ENCODE measurements around the gene CTNNA3.

Gene CTNNA3

GRCh38 chr10:67308912-67309311 lies 387.1 kb downstream of the CTNNA3 start:
- DNase-seq = no peak

- no peak for DNase-seq
Observed at GRCh38 chr10:67306588-67307205, 389.3 kb downstream of the CTNNA3 start.

GRCh38 chr10:67302701-67303100 lies 393.3 kb downstream of the CTNNA3 start:
- DNase-seq = no peak

GRCh38 chr10:67299761-67300160 lies 396.2 kb downstream of the CTNNA3 start:
- no peak for DNase-seq

DNA sequence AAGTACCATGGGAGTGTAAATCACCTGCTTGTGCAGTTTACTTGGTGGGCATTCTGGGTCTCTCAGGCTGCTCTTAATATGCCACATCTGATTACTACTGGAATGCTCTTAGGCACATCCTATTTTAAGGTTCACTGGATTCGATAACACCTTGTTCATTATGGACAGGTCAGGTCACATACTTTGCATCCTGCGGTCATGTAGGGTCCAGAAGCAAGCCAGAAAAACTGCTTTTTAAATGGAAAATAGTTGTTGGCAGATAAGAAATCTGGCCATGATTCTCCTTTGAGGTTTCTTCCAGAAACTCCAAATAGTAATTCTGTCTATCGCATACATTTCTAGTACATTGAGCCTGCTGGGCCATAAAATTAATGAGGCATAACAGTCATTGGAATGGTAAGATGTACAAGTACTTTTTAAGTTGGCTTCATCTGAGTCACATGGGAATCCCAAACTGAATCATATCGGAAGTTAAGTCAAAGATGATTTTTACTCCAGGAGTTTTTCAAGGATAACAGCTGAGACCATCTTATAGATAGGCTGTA lies 398.3 kb downstream of the CTNNA3 start:
- no peak for DNase-seq

- no peak for DNase-seq
Observed at GRCh38 chr10:67296926-67297325, 399.1 kb downstream of the CTNNA3 start.

- DNase-seq = no peak
Observed at GRCh38 chr10:67288688-67289410, 407.1 kb downstream of the CTNNA3 start.

GRCh38 chr10:67284589-67284988 lies 411.4 kb downstream of the CTNNA3 start:
- no peak for DNase-seq

GRCh38 chr10:67282871-67283270 lies 413.1 kb downstream of the CTNNA3 start:
- DNase-seq = no peak

- DNase-seq = no peak
Observed at GRCh38 chr10:67280405-67280804, 415.6 kb downstream of the CTNNA3 start.

- DNase-seq = no peak
Observed at GRCh38 chr10:67277402-67277801, 418.6 kb downstream of the CTNNA3 start.

GRCh38 chr10:67269828-67270227 lies 426.2 kb downstream of the CTNNA3 start:
- no peak for DNase-seq

DNA sequence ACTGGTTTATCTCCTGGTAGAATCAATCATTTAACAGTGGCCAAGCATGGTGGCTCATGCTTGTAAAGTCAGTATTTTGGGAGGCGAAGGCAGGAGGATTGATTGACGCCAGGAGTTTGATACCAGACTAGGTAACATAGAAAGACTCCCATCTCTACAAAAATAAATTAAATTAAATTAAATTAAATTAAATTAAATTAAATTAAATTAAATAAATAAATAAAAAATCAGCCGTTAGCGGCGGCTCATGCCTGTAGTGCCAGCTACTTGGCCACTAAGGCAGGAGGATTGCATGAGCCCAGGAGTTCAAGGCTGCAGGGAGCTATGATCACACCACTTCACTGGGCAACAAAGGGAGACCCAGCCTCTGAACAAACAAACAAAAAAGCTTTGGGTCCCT lies 427.8 kb downstream of the CTNNA3 start:
- DNase-seq = no peak

- DNase-seq = no peak
Observed at GRCh38 chr10:67262675-67263074, 433.3 kb downstream of the CTNNA3 start.

GRCh38 chr10:67261300-67261797 lies 434.6 kb downstream of the CTNNA3 start:
- DNase-seq = no peak

DNA sequence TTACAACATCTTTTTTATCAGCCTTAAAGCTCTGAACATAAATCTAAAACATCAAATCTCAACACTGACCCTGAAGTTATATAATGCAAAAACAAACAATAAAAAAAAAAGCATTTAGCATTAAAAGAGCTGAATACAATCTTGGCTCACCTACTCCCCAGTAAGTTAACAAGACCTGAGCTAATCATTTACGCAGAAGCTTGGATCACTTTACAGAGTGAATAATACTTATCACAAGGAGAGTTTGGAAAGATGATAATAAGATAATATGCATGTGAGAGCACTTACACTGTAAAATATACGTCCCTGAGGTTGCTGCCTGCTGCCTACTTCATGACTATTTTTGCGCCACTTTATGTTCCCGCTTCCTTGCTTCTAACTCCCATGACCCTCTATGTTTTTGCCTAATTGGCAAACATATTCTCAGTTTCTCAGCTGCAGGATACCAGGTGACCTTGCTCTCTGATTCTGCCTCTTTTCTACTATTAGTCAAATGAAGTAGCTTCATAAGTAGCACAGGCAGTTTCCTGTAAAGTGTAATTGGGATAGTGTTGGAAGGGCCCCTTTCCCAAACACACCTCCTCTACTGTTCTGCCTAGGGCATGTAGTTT lies 436.6 kb downstream of the CTNNA3 start:
- DNase-seq = no peak

GRCh38 chr10:67257427-67258144 lies 438.4 kb downstream of the CTNNA3 start:
- DNase-seq = no peak

GRCh38 chr10:67257018-67257417 lies 439.0 kb downstream of the CTNNA3 start:
- no peak for DNase-seq

- no peak for DNase-seq
Observed at GRCh38 chr10:67250686-67251085, 445.3 kb downstream of the CTNNA3 start.

GRCh38 chr10:67246066-67246555 lies 449.9 kb downstream of the CTNNA3 start:
- DNase-seq = no peak

- DNase-seq = no peak
Observed at GRCh38 chr10:67242528-67242927, 453.5 kb downstream of the CTNNA3 start.

DNA sequence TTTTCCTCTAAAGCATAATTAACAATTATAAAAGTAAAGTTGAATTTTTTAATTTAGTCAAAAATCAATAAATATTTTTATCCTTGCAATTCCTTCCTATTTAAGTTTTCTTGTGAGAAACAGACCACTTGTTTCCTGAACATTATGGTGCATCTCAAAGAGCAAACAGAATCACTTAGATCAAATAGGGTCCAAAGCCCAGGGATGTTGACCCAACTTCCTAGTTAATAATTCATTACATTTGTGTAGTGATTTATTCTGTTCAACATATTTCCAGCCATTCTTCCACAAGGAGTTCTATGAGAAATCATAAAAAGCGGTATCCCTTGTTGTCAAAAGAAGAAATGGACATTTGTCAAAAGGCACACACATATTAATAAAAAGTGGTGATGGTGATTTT lies 454.5 kb downstream of the CTNNA3 start:
- DNase-seq = no peak

Measured in T1000 (cell line).